Upper lobe of right lung (tissue), 1 donor: Measurements from ENCODE around the gene SYNGR1. TPM values are rescaled to one million over a fixed set of nuclear protein-coding genes. Genes with fewer than 3 reads are reported as not detected.

Experiments used
- ATAC-seq: fragments of 200-7000 bp; cut with Tn5 transposase; one replicate; pipeline ENCODE4 v1.9.1; 2020; ENCODE audit warnings: mild to moderate bottlenecking, moderate library complexity
- DNase-seq: peaks from one replicate; pipeline ENCODE4 v3.0.0-alpha.2; 2020
- H3K27ac ChIP-seq: fragments of 200-600 bp; one replicate; pipeline ENCODE4 v1.8.0; 2022
- H3K27me3 ChIP-seq: fragments of 200-600 bp; one replicate; pipeline ENCODE4 v1.8.0; 2022; ENCODE audit warnings: mild to moderate bottlenecking
- H3K36me3 ChIP-seq: fragments of 200-600 bp; one replicate; pipeline ENCODE4 v1.8.0; 2022
- H3K4me1 ChIP-seq: fragments of 200-600 bp; one replicate; pipeline ENCODE4 v1.8.0; 2022
- H3K4me3 ChIP-seq: fragments of 200-600 bp; one replicate; pipeline ENCODE4 v1.8.0; 2022; ENCODE audit warnings: mild to moderate bottlenecking
- H3K9me3 ChIP-seq: fragments of 200-600 bp; one replicate; pipeline ENCODE4 v1.8.0; 2022
- intact Hi-C: fragments of 100-400 bp; cut with DNase I; formaldehyde crosslinking; loops from one replicate; pipeline ENCODE4 v1.11.0; 2022
- total RNA-seq: library from RNA; stranded (reverse); fragmentation: NEBNext Ultra II Directional; extraction: Animal tissue kit (Norgen Biotek cat#: 25700); gene quantifications from one replicate; pipeline ENCODE4 v1.2.1, GENCODE V29; 2021
- TF ChIP-seq, protein P1 (sequence below): fragments of 200-600 bp; IDR thresholded peaks from one replicate; pipeline ENCODE4 v1.8.0; 2022; ENCODE audit warnings: antibody characterized with exemption
- donor health status: DM: no; HTN: yes; CAD: no; lungs with severe emphysema.

SYNGR1 gene
- total RNA-seq, 1 donor from 2014 or later: 14.0 TPM

DNA sequence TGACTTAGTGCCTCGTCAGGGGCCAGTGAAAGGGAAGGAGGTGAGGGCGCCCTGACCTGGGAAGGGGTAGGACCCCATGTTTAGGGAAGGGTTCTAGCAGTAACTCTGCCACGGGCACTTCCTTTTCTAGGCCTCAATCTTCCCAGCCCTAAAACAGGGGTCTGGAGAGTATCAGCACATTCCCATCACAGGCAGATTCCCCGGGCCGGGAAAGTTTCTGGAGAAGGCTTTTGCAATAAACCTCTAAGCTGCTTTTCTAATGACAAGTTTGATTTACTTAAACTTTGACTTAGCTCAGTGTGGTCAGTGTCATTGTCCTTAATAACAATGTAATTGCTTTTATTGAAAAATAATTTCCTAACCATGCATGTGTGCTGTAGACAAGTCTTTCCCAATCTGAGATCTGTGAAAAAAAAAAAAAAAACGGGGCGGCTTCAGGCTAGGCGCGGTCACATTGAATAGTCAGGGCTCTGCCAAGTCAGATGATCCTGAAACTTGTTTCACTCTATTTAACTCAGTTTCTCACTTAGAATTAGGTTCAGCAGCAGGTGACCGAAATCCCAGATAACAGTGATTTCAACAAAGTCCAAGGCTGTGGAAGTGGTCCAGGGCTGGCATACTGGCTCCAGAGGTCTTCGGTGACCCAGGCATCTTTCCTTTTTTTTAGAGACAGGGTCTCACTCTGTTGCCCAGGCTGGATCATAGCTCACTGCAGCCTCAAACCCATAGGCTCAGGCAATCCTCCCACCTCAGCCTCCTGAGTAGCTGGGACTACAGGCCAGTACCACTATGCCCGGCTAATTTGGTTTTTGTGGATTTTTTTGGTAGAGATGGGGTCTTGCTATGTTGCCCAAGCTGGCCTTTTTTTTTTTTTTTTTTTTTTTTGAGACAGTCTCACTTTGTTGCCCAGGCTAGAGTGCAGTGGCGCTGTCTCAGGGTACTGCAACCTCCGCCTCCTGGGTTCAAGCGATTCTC lies 30.3 kb downstream of the SYNGR1 start:
- H3K27ac ChIP-seq: no peak overlapping the region
- H3K4me1 ChIP-seq: no peaks in the 10 kb centered on the region
- intact Hi-C loops: no loop called here
- H3K4me3 ChIP-seq: no peak overlapping the region
- H3K27me3 ChIP-seq: no peaks in the 10 kb centered on the region
- DNase-seq (no peak), ATAC-seq (no peak)
- peaks cover 6% of the 10 kb centered on the region for H3K36me3 ChIP-seq
- TF ChIP-seq, protein P1, sequence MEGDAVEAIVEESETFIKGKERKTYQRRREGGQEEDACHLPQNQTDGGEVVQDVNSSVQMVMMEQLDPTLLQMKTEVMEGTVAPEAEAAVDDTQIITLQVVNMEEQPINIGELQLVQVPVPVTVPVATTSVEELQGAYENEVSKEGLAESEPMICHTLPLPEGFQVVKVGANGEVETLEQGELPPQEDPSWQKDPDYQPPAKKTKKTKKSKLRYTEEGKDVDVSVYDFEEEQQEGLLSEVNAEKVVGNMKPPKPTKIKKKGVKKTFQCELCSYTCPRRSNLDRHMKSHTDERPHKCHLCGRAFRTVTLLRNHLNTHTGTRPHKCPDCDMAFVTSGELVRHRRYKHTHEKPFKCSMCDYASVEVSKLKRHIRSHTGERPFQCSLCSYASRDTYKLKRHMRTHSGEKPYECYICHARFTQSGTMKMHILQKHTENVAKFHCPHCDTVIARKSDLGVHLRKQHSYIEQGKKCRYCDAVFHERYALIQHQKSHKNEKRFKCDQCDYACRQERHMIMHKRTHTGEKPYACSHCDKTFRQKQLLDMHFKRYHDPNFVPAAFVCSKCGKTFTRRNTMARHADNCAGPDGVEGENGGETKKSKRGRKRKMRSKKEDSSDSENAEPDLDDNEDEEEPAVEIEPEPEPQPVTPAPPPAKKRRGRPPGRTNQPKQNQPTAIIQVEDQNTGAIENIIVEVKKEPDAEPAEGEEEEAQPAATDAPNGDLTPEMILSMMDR: no peak
- H3K9me3 ChIP-seq: no peaks in the 10 kb centered on the region

DNA sequence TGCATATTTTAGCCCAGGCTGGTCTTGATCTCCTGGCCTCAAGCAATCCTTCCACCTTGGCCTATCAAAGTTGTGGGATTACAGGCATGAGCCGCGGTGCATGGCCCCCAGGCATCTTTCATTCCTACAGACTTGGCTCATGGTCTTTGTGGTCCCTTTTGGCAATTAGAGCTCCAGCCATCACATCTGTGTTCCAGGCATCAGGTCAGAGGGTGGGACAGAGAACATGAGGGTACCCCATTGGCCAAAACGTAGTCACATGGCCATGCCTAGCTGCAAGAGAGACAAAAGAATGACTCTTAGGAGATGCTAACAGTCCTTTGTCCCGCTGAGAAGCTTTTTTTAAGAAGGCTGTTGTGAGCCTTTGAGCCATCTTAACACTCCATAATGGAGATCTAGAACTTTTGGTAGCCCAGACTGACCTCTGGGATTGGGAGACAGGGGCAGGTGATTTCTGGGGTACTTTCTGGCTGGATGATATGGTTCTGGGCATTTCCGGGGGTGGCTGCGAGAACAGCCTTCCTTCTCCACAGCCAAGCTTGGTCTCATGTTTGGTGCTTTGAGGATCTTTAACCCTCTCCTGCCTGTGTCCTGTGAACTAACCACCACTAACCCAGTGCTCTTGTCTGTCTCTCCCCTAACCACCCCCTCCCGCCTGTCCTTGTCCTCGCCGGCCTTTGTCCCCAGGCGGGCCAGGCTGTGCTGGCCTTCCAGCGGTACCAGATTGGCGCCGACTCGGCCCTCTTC lies 31.4 kb downstream of the SYNGR1 start:
- DNase-seq (no peak), ATAC-seq (no peak)
- TF ChIP-seq, protein P1: no peak
- intact Hi-C loops: no loop called here
- peaks cover 6% of the 10 kb centered on the region for H3K36me3 ChIP-seq
- H3K27ac ChIP-seq: no peak overlapping the region
- no peaks in the 10 kb centered on the region for H3K9me3 ChIP-seq
- H3K27me3 ChIP-seq: no peaks in the 10 kb centered on the region
- no peak overlapping the region for H3K4me3 ChIP-seq
- no peaks in the 10 kb centered on the region for H3K4me1 ChIP-seq

DNA sequence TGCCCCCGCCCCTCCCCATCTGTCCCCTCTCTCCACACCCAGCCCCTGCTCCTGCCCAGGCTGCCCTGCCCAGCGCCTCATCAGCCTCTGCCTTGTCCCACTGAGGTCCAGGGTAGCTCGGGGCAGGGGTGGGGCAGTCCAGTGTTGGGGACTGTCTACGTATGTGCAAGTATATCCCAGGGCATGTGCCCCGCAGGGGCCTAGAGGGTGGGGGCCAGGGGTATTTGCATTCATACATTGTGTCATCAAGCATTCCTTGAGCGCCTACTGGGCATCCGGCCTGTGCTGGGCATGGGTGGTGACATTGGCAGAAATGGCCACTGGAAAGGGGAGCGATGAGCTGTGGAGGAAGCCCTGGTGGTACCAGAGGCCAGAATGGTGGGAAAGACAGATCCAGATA lies 32.1 kb downstream of the SYNGR1 start:
- Histone ChIP-seq H3K27me3 (no peaks in the 10 kb centered on the region), H3K9me3 (no peaks in the 10 kb centered on the region), H3K27ac (no peak overlapping the region), H3K4me3 (no peak overlapping the region), H3K36me3 (peaks cover 6% of the 10 kb centered on the region), H3K4me1 (no peaks in the 10 kb centered on the region)
- DNase-seq (no peak), ATAC-seq (no peak)
- intact Hi-C loops: no loop called here
- TF ChIP-seq, protein P1: no peak

DNA sequence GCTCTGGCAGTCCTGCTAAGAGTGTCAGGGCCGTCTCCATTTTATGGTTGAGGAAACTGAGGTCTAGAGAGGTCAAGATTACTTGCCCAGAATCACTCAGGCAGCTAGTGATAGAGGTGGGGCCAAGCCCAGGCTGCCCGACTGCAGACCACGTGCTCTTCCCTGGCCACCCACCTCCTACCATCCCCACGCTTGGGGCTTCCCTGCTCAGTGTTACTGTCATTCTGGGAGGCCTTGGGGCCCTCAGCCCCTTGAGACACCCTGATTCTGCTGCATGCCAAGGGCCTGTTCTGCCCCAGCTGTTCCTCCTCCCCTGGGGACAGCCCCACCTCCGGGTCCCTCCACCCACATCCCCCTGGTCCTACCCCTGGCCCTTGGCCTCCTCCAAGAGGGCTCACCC lies 32.6 kb downstream of the SYNGR1 start:
- TF ChIP-seq, protein P1: no peak
- intact Hi-C loops: no loop called here
- H3K9me3 ChIP-seq: no peaks in the 10 kb centered on the region
- no peak for DNase-seq
- no peaks in the 10 kb centered on the region for H3K4me1 ChIP-seq
- no peak overlapping the region for H3K27ac ChIP-seq
- H3K36me3 ChIP-seq: peaks cover 6% of the 10 kb centered on the region
- no peak overlapping the region for H3K4me3 ChIP-seq
- no peaks in the 10 kb centered on the region for H3K27me3 ChIP-seq
- ATAC-seq: no peak

DNA sequence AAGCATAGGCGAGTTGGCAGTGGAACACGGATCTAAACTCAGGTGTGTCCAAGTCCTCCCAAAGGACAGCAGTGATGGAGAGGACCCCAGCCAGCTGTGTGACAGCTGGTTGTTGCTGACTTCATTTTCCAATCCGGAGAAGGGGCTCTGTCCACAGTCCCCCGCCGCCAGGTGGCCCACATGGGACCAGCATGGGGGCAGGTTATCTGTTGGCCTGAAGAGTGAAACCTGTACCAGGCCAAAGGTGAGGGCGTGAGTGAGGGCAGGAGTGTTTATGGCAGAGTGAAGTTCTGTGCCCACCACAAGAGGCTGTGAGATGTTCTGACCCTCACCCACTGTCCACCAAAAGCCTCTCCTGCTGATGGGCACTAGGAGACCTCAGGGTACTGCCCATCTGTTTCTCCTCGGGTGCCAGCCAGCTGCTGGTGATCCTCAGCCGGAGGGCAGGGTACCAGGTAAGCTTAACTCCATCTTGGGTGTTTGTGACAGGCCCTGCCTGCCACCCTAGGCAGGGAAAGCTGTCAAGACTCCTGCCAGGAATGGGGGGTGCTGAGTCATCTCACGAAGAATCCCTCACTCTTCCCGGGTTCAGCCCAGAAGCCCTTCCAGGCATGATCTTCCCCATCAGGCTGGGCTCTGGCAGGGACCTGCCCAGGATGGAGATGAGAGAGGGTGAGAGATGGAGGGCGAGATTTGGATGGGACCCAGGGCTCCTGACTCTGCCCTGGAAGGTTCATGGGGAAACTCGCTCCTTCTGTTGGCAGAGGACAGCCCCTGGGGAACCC lies 34.2 kb downstream of the SYNGR1 start:
- DNase-seq: no peak
- H3K9me3 ChIP-seq: no peaks in the 10 kb centered on the region
- no peak overlapping the region for H3K27ac ChIP-seq
- no peak for ATAC-seq
- no peak overlapping the region for H3K4me3 ChIP-seq
- intact Hi-C loops: no loop called here
- H3K4me1 ChIP-seq: peaks cover 4% of the 10 kb centered on the region
- TF ChIP-seq, protein P1: no peak
- no peaks in the 10 kb centered on the region for H3K36me3 ChIP-seq
- no peaks in the 10 kb centered on the region for H3K27me3 ChIP-seq
